WTC11 (cell line): Measurements from ENCODE around the gene IL25. TPM values are rescaled to one million over a fixed set of nuclear protein-coding genes. Genes with fewer than 3 reads are reported as not detected.

Experiments
- ATAC-seq: fragments of 200-7000 bp; cut with Tn5 transposase; 2 replicates; pipeline ENCODE4 v1.10.0; 2021; ENCODE audit warnings: mild to moderate bottlenecking, moderate library complexity
- CTCF ChIA-PET: fragments of 300-600 bp; sonication (Branson Sonifier 250); formaldehyde crosslinking; loops from one replicate; lab custom pipeline; 2021; ENCODE audit warnings: antibody characterized with exemption; lab: Charles Lee
- POLR2A ChIA-PET: fragments of 350-600 bp; sonication (Branson Sonifier 250); formaldehyde crosslinking; loops from one replicate; lab custom pipeline; 2021; ENCODE audit warnings: antibody characterized with exemption; lab: Charles Lee
- DNase-seq: peaks from one replicate; pipeline ENCODE4 v3.0.0; 2021; ENCODE audit warnings: low spot score
- H3K27ac Mint-ChIP-seq: 2 replicates; pipeline ENCODE4 v1.8.0; 2021; ENCODE audit warnings: mixed read lengths
- H3K27me3 Mint-ChIP-seq: 2 replicates; pipeline ENCODE4 v1.8.0; 2021; ENCODE audit warnings: low read depth, mild to moderate bottlenecking, moderate library complexity, mixed read lengths
- H3K36me3 Mint-ChIP-seq: 2 replicates; pipeline ENCODE4 v1.8.0; 2021; ENCODE audit warnings: mixed read lengths
- H3K4me1 Mint-ChIP-seq: 2 replicates; pipeline ENCODE4 v1.8.0; 2022; ENCODE audit warnings: mixed read lengths
- H3K4me3 Mint-ChIP-seq: 2 replicates; pipeline ENCODE4 v1.8.0; 2021; ENCODE audit warnings: mild to moderate bottlenecking, moderate library complexity, mixed read lengths
- H3K9me3 Mint-ChIP-seq: 2 replicates; pipeline ENCODE4 v1.8.0; 2021; ENCODE audit warnings: mixed read lengths
- CREB1 ChIP-seq: sonication (generic); formaldehyde crosslinking; IDR thresholded peaks from 2 replicates; pipeline ENCODE4 v1.8.0; 2023; ENCODE audit warnings: mild to moderate bottlenecking, missing genetic modification reagents
- CREM ChIP-seq: sonication (generic); formaldehyde crosslinking; IDR thresholded peaks from 2 replicates; pipeline ENCODE4 v1.8.1; 2022; ENCODE audit warnings: mild to moderate bottlenecking, missing genetic modification reagents, moderate library complexity
- EMX1 ChIP-seq: fragments of 250-450 bp; sonication (Bioruptor Pico); IDR thresholded peaks from 2 replicates; pipeline ENCODE4 v1.8.0; 2021; ENCODE audit warnings: mild to moderate bottlenecking
- ETV6 ChIP-seq: sonication (generic); formaldehyde crosslinking; IDR thresholded peaks from 2 replicates; pipeline ENCODE4 v1.8.1; 2022; ENCODE audit warnings: mild to moderate bottlenecking, missing genetic modification reagents
- FOXP1 ChIP-seq: sonication (generic); formaldehyde crosslinking; IDR thresholded peaks from 2 replicates; pipeline ENCODE4 v1.8.0; 2022; ENCODE audit warnings: missing genetic modification reagents, mild to moderate bottlenecking, moderate library complexity, borderline replicate concordance
- HMGA2 ChIP-seq: fragments of 250-450 bp; sonication (Bioruptor Pico); IDR thresholded peaks from 2 replicates; pipeline ENCODE4 v1.4.0; 2021; ENCODE audit warnings: mild to moderate bottlenecking, moderate library complexity
- JAZF1 ChIP-seq: fragments of 250-450 bp; sonication (Bioruptor Pico); IDR thresholded peaks from 2 replicates; pipeline ENCODE4 v1.9.0; 2021; ENCODE audit warnings: moderate library complexity, mild to moderate bottlenecking, inconsistent platforms
- KAT7 ChIP-seq: sonication (generic); formaldehyde crosslinking; IDR thresholded peaks from 2 replicates; pipeline ENCODE4 v1.8.1; 2023; ENCODE audit warnings: missing genetic modification reagents, mild to moderate bottlenecking, borderline replicate concordance
- MXD4 ChIP-seq: fragments of 250-450 bp; sonication (Bioruptor Pico); IDR thresholded peaks from 2 replicates; pipeline ENCODE4 v1.8.0; 2021; ENCODE audit warnings: mild to moderate bottlenecking, moderate library complexity, borderline replicate concordance
- MYBL2 ChIP-seq: sonication (generic); formaldehyde crosslinking; IDR thresholded peaks from 2 replicates; pipeline ENCODE4 v1.8.1; 2023; ENCODE audit warnings: mild to moderate bottlenecking, moderate library complexity, missing genetic modification reagents
- NR2C2 ChIP-seq: sonication (generic); formaldehyde crosslinking; IDR thresholded peaks from 2 replicates; pipeline ENCODE4 v1.8.0; 2022; ENCODE audit warnings: mild to moderate bottlenecking, missing genetic modification reagents
- RELA ChIP-seq: sonication (generic); formaldehyde crosslinking; IDR thresholded peaks from 2 replicates; pipeline ENCODE4 v1.8.1; 2022; ENCODE audit warnings: missing genetic modification reagents, mild to moderate bottlenecking, borderline replicate concordance
- SP1 ChIP-seq: sonication (generic); formaldehyde crosslinking; conservative IDR thresholded peaks from 2 replicates; pipeline ENCODE4 v1.8.1; 2022; ENCODE audit warnings: missing genetic modification reagents
- TP53 ChIP-seq: sonication (generic); formaldehyde crosslinking; IDR thresholded peaks from 2 replicates; pipeline ENCODE4 v1.8.1; 2023; ENCODE audit warnings: mild to moderate bottlenecking, missing genetic modification reagents
- ZNF121 ChIP-seq: sonication (generic); formaldehyde crosslinking; IDR thresholded peaks from 2 replicates; pipeline ENCODE4 v1.8.0; 2023; ENCODE audit warnings: missing genetic modification reagents
- total RNA-seq: library from RNA; stranded (reverse); gene quantifications from 3 replicates; pipeline ENCODE4 v1.2.3, GENCODE V29; 2021
- TF ChIP-seq, protein P1 (sequence below): sonication (generic); formaldehyde crosslinking; IDR thresholded peaks from 2 replicates; pipeline ENCODE4 v1.8.1; 2022; ENCODE audit warnings: mild to moderate bottlenecking, moderate library complexity, missing genetic modification reagents
- TF ChIP-seq, protein P2 (sequence below): sonication (generic); formaldehyde crosslinking; conservative IDR thresholded peaks from 2 replicates; pipeline ENCODE4 v1.8.1; 2022; ENCODE audit warnings: mild to moderate bottlenecking, missing genetic modification reagents
- TF ChIP-seq, protein P3 (sequence below): fragments of 250-450 bp; sonication (Bioruptor Pico); IDR thresholded peaks from 2 replicates; pipeline ENCODE4 v1.9.0; 2021; ENCODE audit warnings: mild to moderate bottlenecking
- TF ChIP-seq, protein P4 (sequence below): fragments of 250-450 bp; sonication (Bioruptor Pico); IDR thresholded peaks from 2 replicates; pipeline ENCODE4 v1.9.0; 2021; ENCODE audit warnings: moderate library complexity, mild to moderate bottlenecking, inconsistent platforms, borderline replicate concordance
- TF ChIP-seq, protein P5 (sequence below): sonication (generic); formaldehyde crosslinking; IDR thresholded peaks from 2 replicates; pipeline ENCODE4 v1.8.0; 2022; ENCODE audit warnings: mild to moderate bottlenecking, missing genetic modification reagents

The IL25 gene
- total RNA-seq, 1 experiment from 2014 or later, result 0.24 TPM

DNA sequence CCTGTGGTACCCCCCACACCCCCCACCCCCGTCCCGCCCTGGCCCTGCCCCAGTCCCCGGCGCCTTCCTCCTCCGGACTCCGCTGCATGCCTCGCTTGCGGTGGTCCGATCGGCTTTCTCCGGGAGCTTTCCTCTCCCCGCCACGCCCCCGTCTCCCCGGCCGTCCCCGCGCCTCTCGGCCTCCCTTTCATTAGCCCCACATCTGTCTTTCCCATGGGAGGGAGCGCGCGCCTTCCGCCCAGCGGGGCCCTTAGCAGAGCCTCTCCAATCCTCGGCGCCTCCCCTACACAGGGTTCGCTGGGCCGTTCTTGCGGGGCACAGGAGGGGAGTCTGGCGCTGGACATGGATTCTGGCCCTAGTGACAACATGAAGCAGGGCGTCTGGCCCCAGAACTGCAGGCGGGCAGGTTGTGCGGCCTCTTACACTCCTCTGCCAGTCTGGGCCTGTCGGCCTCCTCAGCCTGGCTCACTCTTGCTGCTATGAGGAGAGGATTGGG lies 6.1 kb upstream of the IL25 start:
- no peak for TF ChIP-seq ETV6
- no peak for TF ChIP-seq CREM (CRISPR knock-in tag)
- TF ChIP-seq RELA (CRISPR knock-in tag), result no peak
- TF ChIP-seq TP53 (CRISPR knock-in tag), result no peak
- no peak for TF ChIP-seq NR2C2 (CRISPR knock-in tag)
- no peak for TF ChIP-seq KAT7 (CRISPR knock-in tag)
- TF ChIP-seq, protein P1, sequence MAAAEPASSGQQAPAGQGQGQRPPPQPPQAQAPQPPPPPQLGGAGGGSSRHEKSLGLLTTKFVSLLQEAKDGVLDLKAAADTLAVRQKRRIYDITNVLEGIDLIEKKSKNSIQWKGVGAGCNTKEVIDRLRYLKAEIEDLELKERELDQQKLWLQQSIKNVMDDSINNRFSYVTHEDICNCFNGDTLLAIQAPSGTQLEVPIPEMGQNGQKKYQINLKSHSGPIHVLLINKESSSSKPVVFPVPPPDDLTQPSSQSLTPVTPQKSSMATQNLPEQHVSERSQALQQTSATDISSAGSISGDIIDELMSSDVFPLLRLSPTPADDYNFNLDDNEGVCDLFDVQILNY, result peak; percentile 51; the same call in 1 of the 2 replicates
- TF ChIP-seq, protein P2, sequence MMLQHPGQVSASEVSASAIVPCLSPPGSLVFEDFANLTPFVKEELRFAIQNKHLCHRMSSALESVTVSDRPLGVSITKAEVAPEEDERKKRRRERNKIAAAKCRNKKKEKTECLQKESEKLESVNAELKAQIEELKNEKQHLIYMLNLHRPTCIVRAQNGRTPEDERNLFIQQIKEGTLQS, result no peak
- TF ChIP-seq, protein P3, sequence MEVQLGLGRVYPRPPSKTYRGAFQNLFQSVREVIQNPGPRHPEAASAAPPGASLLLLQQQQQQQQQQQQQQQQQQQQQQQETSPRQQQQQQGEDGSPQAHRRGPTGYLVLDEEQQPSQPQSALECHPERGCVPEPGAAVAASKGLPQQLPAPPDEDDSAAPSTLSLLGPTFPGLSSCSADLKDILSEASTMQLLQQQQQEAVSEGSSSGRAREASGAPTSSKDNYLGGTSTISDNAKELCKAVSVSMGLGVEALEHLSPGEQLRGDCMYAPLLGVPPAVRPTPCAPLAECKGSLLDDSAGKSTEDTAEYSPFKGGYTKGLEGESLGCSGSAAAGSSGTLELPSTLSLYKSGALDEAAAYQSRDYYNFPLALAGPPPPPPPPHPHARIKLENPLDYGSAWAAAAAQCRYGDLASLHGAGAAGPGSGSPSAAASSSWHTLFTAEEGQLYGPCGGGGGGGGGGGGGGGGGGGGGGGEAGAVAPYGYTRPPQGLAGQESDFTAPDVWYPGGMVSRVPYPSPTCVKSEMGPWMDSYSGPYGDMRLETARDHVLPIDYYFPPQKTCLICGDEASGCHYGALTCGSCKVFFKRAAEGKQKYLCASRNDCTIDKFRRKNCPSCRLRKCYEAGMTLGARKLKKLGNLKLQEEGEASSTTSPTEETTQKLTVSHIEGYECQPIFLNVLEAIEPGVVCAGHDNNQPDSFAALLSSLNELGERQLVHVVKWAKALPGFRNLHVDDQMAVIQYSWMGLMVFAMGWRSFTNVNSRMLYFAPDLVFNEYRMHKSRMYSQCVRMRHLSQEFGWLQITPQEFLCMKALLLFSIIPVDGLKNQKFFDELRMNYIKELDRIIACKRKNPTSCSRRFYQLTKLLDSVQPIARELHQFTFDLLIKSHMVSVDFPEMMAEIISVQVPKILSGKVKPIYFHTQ, result no peak
- no peak for TF ChIP-seq CREB1 (CRISPR knock-in tag)
- TF ChIP-seq, protein P4, sequence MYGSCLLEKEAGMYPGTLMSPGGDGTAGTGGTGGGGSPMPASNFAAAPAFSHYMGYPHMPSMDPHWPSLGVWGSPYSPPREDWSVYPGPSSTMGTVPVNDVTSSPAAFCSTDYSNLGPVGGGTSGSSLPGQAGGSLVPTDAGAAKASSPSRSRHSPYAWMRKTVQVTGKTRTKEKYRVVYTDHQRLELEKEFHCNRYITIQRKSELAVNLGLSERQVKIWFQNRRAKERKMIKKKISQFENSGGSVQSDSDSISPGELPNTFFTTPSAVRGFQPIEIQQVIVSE (CRISPR knock-in tag), result no peak
- TF ChIP-seq JAZF1 (CRISPR knock-in tag), result no peak
- TF ChIP-seq SP1 (CRISPR knock-in tag), result no peak
- TF ChIP-seq FOXP1 (CRISPR knock-in tag), result 0 out of 2 replicates have a peak, but pooled peaks have one; percentile 31
- TF ChIP-seq ZNF121 (CRISPR knock-in tag), result no peak
- peak; percentile 63 for ATAC-seq
- peak; percentile 93 for DNase-seq
- ChIA-PET POLR2A (interaction anchor here (1.0 to 2.2 kb wide), 8 partner anchors 8 to 183 kb away, joined by 3 to 12 read pairs (median 6); partner anchors contain the start of genes PABPN1, SLC22A17 and SLC7A8), CTCF (interaction anchor here (0.7 to 9.1 kb wide), 15 partner anchors 10 to 298 kb away, joined by 3 to 82 read pairs (median 6); partner anchors contain the start of genes CMTM5, PABPN1 and SLC22A17)
- Mint-ChIP-seq H3K4me3 (peak overlapping the region; percentile 71), H3K27me3 (peaks cover 51% of the 10 kb centered on the region), H3K36me3 (0 out of 2 replicates have a peak, but pooled peaks cover 2% of the 10 kb centered on the region), H3K27ac (peak overlapping the region; percentile 75), H3K4me1 (peaks cover 27% of the 10 kb centered on the region), H3K9me3 (no peaks in the 10 kb centered on the region)

DNA sequence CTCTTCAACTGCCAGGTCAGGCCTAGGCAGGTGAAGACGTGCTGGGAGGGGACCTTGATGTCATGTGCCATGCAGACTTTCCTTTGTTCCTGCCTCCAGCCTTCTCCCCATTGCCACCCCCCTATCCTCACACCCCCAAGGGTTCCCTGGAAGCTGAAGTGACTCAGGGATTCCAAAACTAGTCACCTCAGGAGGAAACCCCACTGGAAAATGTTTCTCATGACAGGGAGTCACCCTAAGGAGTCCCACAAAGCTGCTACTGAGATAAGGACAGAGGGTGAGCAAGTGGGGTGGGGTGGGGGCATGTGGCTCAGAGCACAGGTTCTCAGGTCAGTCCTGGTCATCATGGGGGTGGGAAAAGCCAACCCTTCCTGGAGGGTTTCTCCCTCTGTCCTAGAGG lies 2.4 kb upstream of the IL25 start:
- ATAC-seq (no peak), DNase-seq (no peak)
- Mint-ChIP-seq H3K27me3 (peaks cover 58% of the 10 kb centered on the region), H3K27ac (no peak overlapping the region), H3K36me3 (no peaks in the 10 kb centered on the region), H3K4me1 (peaks cover 8% of the 10 kb centered on the region), H3K4me3 (no peak overlapping the region), H3K9me3 (no peaks in the 10 kb centered on the region)
- TF ChIP-seq MYBL2 (CRISPR knock-in tag) (no peak), HMGA2 (no peak), MXD4 (no peak), EMX1 (CRISPR knock-in tag) (no peak), CREB1 (CRISPR knock-in tag) (no peak)
- TF ChIP-seq, protein P4 (CRISPR knock-in tag), result no peak
- TF ChIP-seq, protein P5, sequence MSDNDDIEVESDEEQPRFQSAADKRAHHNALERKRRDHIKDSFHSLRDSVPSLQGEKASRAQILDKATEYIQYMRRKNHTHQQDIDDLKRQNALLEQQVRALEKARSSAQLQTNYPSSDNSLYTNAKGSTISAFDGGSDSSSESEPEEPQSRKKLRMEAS (CRISPR knock-in tag), result no peak
- CTCF ChIA-PET, result interaction anchor here (0.6 to 7.7 kb wide), 3 partner anchors 10 to 301 kb away, joined by 4 to 82 read pairs (median 8); no protein-coding TSS in a partner anchor
- POLR2A ChIA-PET, result no interaction called here
